MCF 10A (cell line): Measurements from ENCODE around the gene CSF1. TPM values are rescaled to one million over a fixed set of nuclear protein-coding genes. Genes with fewer than 3 reads are reported as not detected.

ENCODE experiments used
- BruUV-seq: library from RNA; stranded (reverse); fragments of 400-500 nt; replicated peaks from 2 replicates; lab custom pipeline; 2021; lab: Mats Ljungman, UMichigan
- CTCF ChIA-PET: fragments of 300-600 bp; sonication (Branson Sonifier 250); formaldehyde crosslinking; extraction: SDS; loops from one replicate; lab custom pipeline; 2021; ENCODE audit warnings: antibody characterized with exemption, inconsistent platforms; lab: Yijun Ruan, JAX
- POLR2A ChIA-PET: fragments of 300-600, 350-650 bp; sonication (Branson Sonifier 250); formaldehyde crosslinking; extraction: SDS; loops from one replicate; lab custom pipeline; 2020; ENCODE audit warnings: antibody characterized with exemption, inconsistent platforms; lab: Yijun Ruan, JAX
- DNase-seq: peaks from one replicate; pipeline ENCODE4 v3.0.0-alpha.2; 2018; ENCODE audit not compliant: unreplicated experiment
- H3K27ac Mint-ChIP-seq: one replicate; pipeline ENCODE4 v1.8.0; 2022; ENCODE audit warnings: mild to moderate bottlenecking, low read depth, mixed read lengths; ENCODE audit not compliant: unreplicated experiment
- H3K27me3 Mint-ChIP-seq: one replicate; pipeline ENCODE4 v1.8.0; 2022; ENCODE audit warnings: mixed read lengths; ENCODE audit not compliant: insufficient read depth, unreplicated experiment
- H3K36me3 Mint-ChIP-seq: one replicate; pipeline ENCODE4 v1.8.0; 2022; ENCODE audit warnings: mild to moderate bottlenecking, moderate library complexity, mixed read lengths; ENCODE audit not compliant: insufficient read depth, unreplicated experiment
- H3K4me1 Mint-ChIP-seq: one replicate; pipeline ENCODE4 v1.8.0; 2022; ENCODE audit warnings: mixed read lengths; ENCODE audit not compliant: insufficient read depth, unreplicated experiment
- H3K4me3 Mint-ChIP-seq: one replicate; pipeline ENCODE4 v1.8.0; 2022; ENCODE audit warnings: mild to moderate bottlenecking, moderate library complexity, mixed read lengths; ENCODE audit not compliant: unreplicated experiment
- H3K9me3 Mint-ChIP-seq: one replicate; pipeline ENCODE4 v1.8.0; 2022; ENCODE audit warnings: mixed read lengths; ENCODE audit not compliant: unreplicated experiment
- CTCF ChIP-seq: fragments of 200-600 bp; IDR thresholded peaks from one replicate; pipeline ENCODE4 v1.8.0; 2022; ENCODE audit warnings: antibody characterized with exemption, mild to moderate bottlenecking; ENCODE audit not compliant: unreplicated experiment
- intact Hi-C: fragments of 100-400 bp; cut with micrococcal nuclease; formaldehyde crosslinking; loops from 2 replicates; pipeline ENCODE4 v1.14.1; 2022
- total RNA-seq: library from RNA; stranded (reverse); gene quantifications from 2 replicates; pipeline ENCODE4 v1.2.3, GENCODE V29; 2022

CSF1 gene
- total RNA-seq, 1 experiment from 2014 or later: 6.3 TPM

- H3K27ac Mint-ChIP-seq: no peak overlapping the region
- CTCF ChIA-PET: interaction anchor here (0.9 to 1.0 kb wide), 2 partner anchors 98 to 110 kb away, joined by 3 read pairs; partner anchors contain the start of gene AHCYL1
- no TSS peak for BruUV-seq
These were observed 23.4 kb upstream of the CSF1 start for GRCh38 chr1:109887271-109887670.

GRCh38 chr1:109887884-109888283 is 22.8 kb upstream of the CSF1 start:
- DNase-seq: no peak
- Mint-ChIP-seq H3K27ac (no peak overlapping the region), H3K36me3 (no peaks in the 10 kb centered on the region), H3K27me3 (no peaks in the 10 kb centered on the region), H3K4me3 (no peak overlapping the region), H3K9me3 (no peaks in the 10 kb centered on the region), H3K4me1 (peaks cover 18% of the 10 kb centered on the region)
- TF ChIP-seq CTCF: no peak
- CTCF ChIA-PET: interaction anchor here (0.6 to 0.8 kb wide), 2 partner anchors 72 to 111 kb away, joined by 3 read pairs; no protein-coding TSS in a partner anchor
- BruUV-seq: no TSS peak
- POLR2A ChIA-PET: no interaction called here
- intact Hi-C loops: no loop called here

More at GRCh38 chr1:109887271-109887670, 23.4 kb upstream of the CSF1 start:
- Mint-ChIP-seq H3K9me3 (no peaks in the 10 kb centered on the region), H3K36me3 (no peaks in the 10 kb centered on the region), H3K27me3 (no peaks in the 10 kb centered on the region), H3K4me3 (no peak overlapping the region), H3K4me1 (peaks cover 18% of the 10 kb centered on the region)
- POLR2A ChIA-PET: interaction anchor here (0.5 to 2.3 kb wide), 2 partner anchors 10 to 53 kb away, joined by 3 to 6 read pairs; no protein-coding TSS in a partner anchor
- no peak for DNase-seq
- intact Hi-C loops: no loop called here
- TF ChIP-seq CTCF: no peak

- H3K4me1 Mint-ChIP-seq: peaks cover 18% of the 10 kb centered on the region
- H3K27me3 Mint-ChIP-seq: no peaks in the 10 kb centered on the region
- BruUV-seq: no TSS peak
- no peak overlapping the region for H3K27ac Mint-ChIP-seq
- ChIA-PET CTCF (interaction anchor here (0.7 kb wide), 1 partner anchor 58 kb away, joined by 3 read pairs; no protein-coding TSS in a partner anchor), POLR2A (interaction anchor here (1.1 kb wide), 1 partner anchor 16 kb away, joined by 3 read pairs; no protein-coding TSS in a partner anchor)
- DNase-seq: no peak
- H3K36me3 Mint-ChIP-seq: no peaks in the 10 kb centered on the region
- no peak for TF ChIP-seq CTCF
- no peak overlapping the region for H3K4me3 Mint-ChIP-seq
- H3K9me3 Mint-ChIP-seq: no peaks in the 10 kb centered on the region
- intact Hi-C loops: no loop called here
These were observed 21.6 kb upstream of the CSF1 start for GRCh38 chr1:109889094-109889493.

GRCh38 chr1:109890115-109890953 is 20.3 kb upstream of the CSF1 start:
- H3K27me3 Mint-ChIP-seq: no peaks in the 10 kb centered on the region
- CTCF ChIA-PET: interaction anchor here (0.6 to 3.7 kb wide), 3 partner anchors 64 to 1567 kb away, joined by 3 to 9 read pairs (median 3); partner anchors contain the start of gene AHCYL1
- H3K9me3 Mint-ChIP-seq: no peaks in the 10 kb centered on the region
- no peak overlapping the region for H3K27ac Mint-ChIP-seq
- H3K4me1 Mint-ChIP-seq: peaks cover 18% of the 10 kb centered on the region
- TF ChIP-seq CTCF: no peak
- no TSS peak for BruUV-seq
- POLR2A ChIA-PET: interaction anchor here (0.9 to 1.1 kb wide), 2 partner anchors 9 to 17 kb away, joined by 3 read pairs; no protein-coding TSS in a partner anchor
- intact Hi-C loops: no loop called here
- no peak for DNase-seq
- H3K36me3 Mint-ChIP-seq: no peaks in the 10 kb centered on the region
- no peak overlapping the region for H3K4me3 Mint-ChIP-seq
